GM12878 (cell line): Measurements from ENCODE around the gene STX16. TPM values are rescaled to one million over a fixed set of nuclear protein-coding genes. Genes with fewer than 3 reads are reported as not detected.

Experiments
- ATAC-seq: fragments of 200-7000 bp; cut with Tn5 transposase; 3 replicates; pipeline ENCODE4 v1.9.1; 2020; ENCODE audit warnings: mild to moderate bottlenecking, moderate library complexity
- BruUV-seq: library from RNA; stranded (reverse); fragments of 400-500 nt; replicated peaks from 2 replicates; lab custom pipeline; 2021; lab: Mats Ljungman, UMichigan
- CTCF ChIA-PET: fragments of 300-600 bp; sonication (Branson Sonifier 250); formaldehyde crosslinking; extraction: SDS; loops from one replicate; lab custom pipeline; 2021; ENCODE audit warnings: inconsistent platforms; lab: Yijun Ruan, JAX
- POLR2A ChIA-PET: fragments of 350-600 bp; formaldehyde crosslinking; extraction: SDS; loops from one replicate; lab custom pipeline; 2021; ENCODE audit warnings: inconsistent platforms; lab: Charles Lee
- RAD21 ChIA-PET: fragments of 300-600 bp; sonication (Branson Sonifier 250); formaldehyde crosslinking; loops from one replicate; lab custom pipeline; 2023; ENCODE audit warnings: antibody characterized with exemption; ENCODE audit not compliant: unreplicated experiment; lab: Charles Lee
- SMC1A ChIA-PET: fragments of 300-600 bp; sonication (Branson Sonifier 250); formaldehyde crosslinking; loops from one replicate; lab custom pipeline; 2023; ENCODE audit not compliant: unreplicated experiment, uncharacterized antibody; lab: Charles Lee
- DNase-seq: peaks from one replicate; pipeline ENCODE4 v3.0.0-alpha.2; 2011; ENCODE audit warnings: low read depth, low spot score
- FAIRE-seq: peaks from 3 replicates; lab custom pipeline; 2011; peaks lifted over from hg19 to GRCh38; lab: Jason Lieb, UNC
- H2AFZ ChIP-seq: 2 replicates; pipeline ENCODE4 v1.6.0; 2011; ENCODE audit warnings: low read depth, low read length, control low read depth; ENCODE audit not compliant: control insufficient read depth
- H3K27ac ChIP-seq: 2 replicates; pipeline ENCODE4 v1.5.1; 2011; ENCODE audit warnings: control low read depth; ENCODE audit not compliant: control insufficient read depth, insufficient read depth
- H3K27me3 ChIP-seq, 2 experiments: replicated peaks in 1 of 2; 2 replicates each; pipeline versions ENCODE4 v1.6.0 to v1.6.1; 2011; ENCODE audit warnings: low read length in 1 of 2; ENCODE audit not compliant: control insufficient read depth in 2 of 2, insufficient read depth in 2 of 2
- H3K36me3 ChIP-seq, 2 experiments: 2 replicates each; pipeline ENCODE4 v1.5.1; 2011; ENCODE audit warnings: low read length in 1 of 2; ENCODE audit not compliant: control insufficient read depth in 2 of 2, insufficient read depth in 2 of 2
- H3K4me1 ChIP-seq: 2 replicates; pipeline ENCODE4 v1.6.1; 2011; ENCODE audit warnings: mild to moderate bottlenecking, low read length, moderate library complexity, mixed read lengths; ENCODE audit not compliant: control insufficient read depth, insufficient read depth
- H3K4me2 ChIP-seq: 2 replicates; pipeline ENCODE4 v1.6.0; 2011; ENCODE audit warnings: control low read depth; ENCODE audit not compliant: control insufficient read depth, insufficient read depth
- H3K4me3 ChIP-seq: fragments of 200-600 bp; sonication (generic); 2 replicates; pipeline ENCODE4 v1.5.1; 2016
- H3K79me2 ChIP-seq: 2 replicates; pipeline ENCODE4 v1.6.0; 2011; ENCODE audit warnings: low read length; ENCODE audit not compliant: control insufficient read depth, insufficient read depth
- H3K9ac ChIP-seq: 2 replicates; pipeline ENCODE4 v1.8.0; 2011; ENCODE audit warnings: low read length, control low read depth, mixed read lengths; ENCODE audit not compliant: control insufficient read depth, insufficient read depth
- H3K9me3 ChIP-seq: replicated peaks from 3 replicates; pipeline ENCODE4 v1.5.1; 2011; ENCODE audit warnings: mild to moderate bottlenecking, low read length; ENCODE audit not compliant: control insufficient read depth, insufficient read depth
- H4K20me1 ChIP-seq: 2 replicates; pipeline ENCODE4 v1.6.0; 2011; ENCODE audit not compliant: control insufficient read depth, insufficient read depth
- ASH2L ChIP-seq: fragments of 300-600, 200-600 bp; sonication (generic); IDR thresholded peaks from 2 replicates; pipeline ENCODE4 v1.6.1; 2017; ENCODE audit warnings: low read depth, mild to moderate bottlenecking, borderline replicate concordance
- CBX3 ChIP-seq: fragments of 200-600 bp; sonication (generic); IDR thresholded peaks from 2 replicates; pipeline ENCODE4 v1.6.1; 2016; ENCODE audit warnings: low read depth, borderline replicate concordance
- CBX5 ChIP-seq: sonication (generic); IDR thresholded peaks from 2 replicates; pipeline ENCODE4 v1.6.1; 2016; ENCODE audit warnings: low read depth, moderate library complexity, mild to moderate bottlenecking, inconsistent platforms
- CREM ChIP-seq: IDR thresholded peaks from 2 replicates; pipeline ENCODE4 v1.6.1; 2014; ENCODE audit warnings: antibody characterized with exemption, low read depth
- HDAC2 ChIP-seq: fragments of 200-600 bp; sonication (generic); IDR thresholded peaks from 2 replicates; pipeline ENCODE4 v1.6.1; 2017
- HSF1 ChIP-seq: fragments of 150-350 bp; IDR thresholded peaks from 2 replicates; pipeline ENCODE4 v1.6.1; 2014; ENCODE audit warnings: mild to moderate bottlenecking, low read depth, low read length
- JUND ChIP-seq: IDR thresholded peaks from 2 replicates; pipeline ENCODE4 v1.6.1; 2012; ENCODE audit warnings: low read depth, mild to moderate bottlenecking, low read length, improper control_type of control experiment, moderate library complexity
- MEF2B ChIP-seq: fragments of 450-650 bp; IDR thresholded peaks from 2 replicates; pipeline ENCODE4 v1.6.1; 2018; ENCODE audit warnings: mild to moderate bottlenecking, moderate library complexity; ENCODE audit not compliant: partially characterized antibody, poor library complexity, severe bottlenecking
- MXI1 ChIP-seq: fragments of 150-350 bp; IDR thresholded peaks from 2 replicates; pipeline ENCODE4 v1.6.1; 2011; ENCODE audit warnings: low read depth, mild to moderate bottlenecking, inconsistent platforms, low read length, improper control_type of control experiment
- RCOR1 ChIP-seq: conservative IDR thresholded peaks from 2 replicates; pipeline ENCODE4 v1.6.1; 2012; ENCODE audit warnings: low read depth, low read length, improper control_type of control experiment
- SMAD1 ChIP-seq: fragments of 450-650 bp; IDR thresholded peaks from 2 replicates; pipeline ENCODE4 v1.6.1; 2018; ENCODE audit warnings: mild to moderate bottlenecking, low read depth; ENCODE audit not compliant: partially characterized antibody
- STAT3 ChIP-seq: IDR thresholded peaks from 2 replicates; pipeline ENCODE4 v1.6.1; 2011; ENCODE audit warnings: low read depth, low read length, improper control_type of control experiment
- SUPT20H ChIP-seq: IDR thresholded peaks from 2 replicates; pipeline ENCODE4 v1.6.1; 2011; ENCODE audit warnings: low read depth, mild to moderate bottlenecking, low read length, moderate library complexity, borderline replicate concordance; ENCODE audit not compliant: control insufficient read depth
- TCF12 ChIP-seq: IDR thresholded peaks from 2 replicates; pipeline ENCODE4 v1.6.1; 2011; ENCODE audit warnings: low read depth, mild to moderate bottlenecking, low read length
- TCF3 ChIP-seq: IDR thresholded peaks from 2 replicates; pipeline ENCODE4 v1.6.1; 2012; ENCODE audit warnings: low read depth, mild to moderate bottlenecking, low read length, borderline replicate concordance; ENCODE audit not compliant: insufficient read depth
- USF2 ChIP-seq: IDR thresholded peaks from 2 replicates; pipeline ENCODE4 v1.6.1; 2011; ENCODE audit warnings: low read depth, low read length, improper control_type of control experiment, borderline replicate concordance
- YBX1 ChIP-seq: fragments of 450-650 bp; IDR thresholded peaks from 2 replicates; pipeline ENCODE4 v1.6.1; 2016; ENCODE audit warnings: antibody characterized with exemption
- WGBS: methylation state at CpG from one replicate; pipeline ENCODE4 v1.1.6; 2016; ENCODE audit warnings: low lambda C conversion rate; ENCODE audit not compliant: insufficient replicate concordance, insufficient coverage; ENCODE audit errors: missing lambda C conversion rate; 5-methylcytosine and 5-hydroxymethylcytosine counted together
- in situ Hi-C: fragments of 300-500 bp; cut with MboI; formaldehyde crosslinking; loops from 9 replicates; pipeline ENCODE4 v1.14.3; 2018; ENCODE audit warnings: mixed read lengths
- intact Hi-C: fragments of 100-400 bp; cut with micrococcal nuclease; formaldehyde crosslinking; loops from one replicate; pipeline ENCODE4 v1.14.2; 2022; ENCODE audit not compliant: unreplicated experiment
- polyA plus RNA-seq, 11 experiments: library from polyadenylated mRNA; depleted of rRNA in 4 of 11; unstranded in 6 of 11; stranded (reverse) in 5 of 11; fragments of >200 nt; fragmentation: Nextera tagmentation in 4 of 11; fragmentation: Illumina TruSeq in 1 of 11; extraction: Ambion mirVana in 4 of 11; extraction: Trizol in 1 of 11; gene quantifications; 1 replicate in 1 of 11; 2 replicates in 10 of 11; pipeline versions ENCODE4 v1.2.1 to v1.2.3, GENCODE V29; 2011 to 2016; ENCODE audit warnings: inconsistent platforms in 2 of 11, missing spikeins in 2 of 11, low read depth in 1 of 11
- total RNA-seq, 4 experiments: library from RNA; depleted of rRNA in 3 of 4; stranded (reverse); fragments of >200 nt in 3 of 4; fragmentation: Illumina TruSeq in 1 of 4; extraction: Trizol in 1 of 4; gene quantifications; 2 replicates each; pipeline versions ENCODE4 v1.2.1 to v1.2.3, GENCODE V29; 2013 to 2021
- TF ChIP-seq, protein P1 (sequence below): IDR thresholded peaks from 2 replicates; pipeline ENCODE4 v1.6.1; 2011; ENCODE audit warnings: borderline replicate concordance, low read depth, mild to moderate bottlenecking, moderate library complexity, mixed read lengths, low read length; ENCODE audit not compliant: insufficient read depth; ENCODE audit errors: extremely low read length
- TF ChIP-seq, protein P2 (sequence below): fragments of 450-650 bp; formaldehyde crosslinking; IDR thresholded peaks from 2 replicates; pipeline ENCODE4 v1.5.0; 2022; ENCODE audit warnings: mild to moderate bottlenecking, missing genetic modification characterization

The STX16 gene
- total and polyA plus RNA-seq, 10 of the 15 experiments (the other 5 are each of a cell fraction or from before 2014, with no cell fraction given), result 6.3 to 68.4 (median 35.8) TPM

DNA sequence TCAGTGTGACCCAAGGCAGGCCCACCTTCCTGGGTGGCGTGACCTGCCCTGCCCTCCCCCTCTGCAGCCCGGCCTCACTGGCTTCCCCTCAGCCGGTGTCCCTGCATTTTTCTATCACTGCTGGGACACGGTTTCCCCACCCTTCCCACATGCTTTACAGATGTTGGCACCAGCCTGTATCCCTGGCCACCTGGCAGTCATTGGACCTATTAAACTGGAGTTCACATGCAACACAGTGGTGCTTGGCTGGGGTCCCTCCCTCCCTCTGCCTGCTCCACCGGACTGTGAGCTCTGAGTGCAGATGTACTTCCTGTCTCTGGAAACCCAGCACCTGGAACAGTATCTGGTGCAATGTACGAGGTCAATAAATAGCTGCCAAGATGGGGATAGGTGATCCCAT lies 25.5 kb upstream of the STX16 start:
- peaks cover 2 to 11% of the 10 kb centered on the region in 2 experiments for H3K27me3 ChIP-seq
- no peak overlapping the region for H3K27ac ChIP-seq
- H2AFZ ChIP-seq, result no peak overlapping the region
- H3K79me2 ChIP-seq, result no peaks in the 10 kb centered on the region
- H3K4me2 ChIP-seq, result no peak overlapping the region
- no peak for ATAC-seq
- no peak overlapping the region for H3K4me3 ChIP-seq
- H3K9me3 ChIP-seq, result no peaks in the 10 kb centered on the region
- 61% methylated on average over 6 of the region's 6 CpGs for WGBS
- BruUV-seq, result no TSS peak
- H4K20me1 ChIP-seq, result peaks cover 5% of the 10 kb centered on the region; the same call in 1 of the 2 replicates
- in situ Hi-C loops, result loop anchor here (25.0 kb wide), 1 partner anchor 163 kb away; no protein-coding TSS in a partner anchor
- intact Hi-C loops, result no loop called here
- CTCF ChIA-PET, result no interaction called here
- H3K4me1 ChIP-seq, result peaks cover 8% of the 10 kb centered on the region
- no peak for FAIRE-seq
- no peak for DNase-seq
- RAD21 ChIA-PET, result no interaction called here
- H3K9ac ChIP-seq, result no peak overlapping the region
- SMC1A ChIA-PET, result no interaction called here
- POLR2A ChIA-PET, result no interaction called here
- no peaks in the 10 kb centered on the region for H3K36me3 ChIP-seq
- TF ChIP-seq CBX3 (no peak), CREM (no peak), SMAD1 (no peak), TCF12 (no peak), MXI1 (no peak), JUND (no peak), MEF2B (no peak), ASH2L (no peak), HSF1 (no peak), TCF3 (no peak), CBX5 (no peak), USF2 (no peak), SUPT20H (no peak), STAT3 (no peak), RCOR1 (no peak), HDAC2 (no peak), YBX1 (no peak)
- TF ChIP-seq, protein P1, sequence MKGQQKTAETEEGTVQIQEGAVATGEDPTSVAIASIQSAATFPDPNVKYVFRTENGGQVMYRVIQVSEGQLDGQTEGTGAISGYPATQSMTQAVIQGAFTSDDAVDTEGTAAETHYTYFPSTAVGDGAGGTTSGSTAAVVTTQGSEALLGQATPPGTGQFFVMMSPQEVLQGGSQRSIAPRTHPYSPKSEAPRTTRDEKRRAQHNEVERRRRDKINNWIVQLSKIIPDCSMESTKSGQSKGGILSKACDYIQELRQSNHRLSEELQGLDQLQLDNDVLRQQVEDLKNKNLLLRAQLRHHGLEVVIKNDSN, result no peak
- TF ChIP-seq, protein P2, sequence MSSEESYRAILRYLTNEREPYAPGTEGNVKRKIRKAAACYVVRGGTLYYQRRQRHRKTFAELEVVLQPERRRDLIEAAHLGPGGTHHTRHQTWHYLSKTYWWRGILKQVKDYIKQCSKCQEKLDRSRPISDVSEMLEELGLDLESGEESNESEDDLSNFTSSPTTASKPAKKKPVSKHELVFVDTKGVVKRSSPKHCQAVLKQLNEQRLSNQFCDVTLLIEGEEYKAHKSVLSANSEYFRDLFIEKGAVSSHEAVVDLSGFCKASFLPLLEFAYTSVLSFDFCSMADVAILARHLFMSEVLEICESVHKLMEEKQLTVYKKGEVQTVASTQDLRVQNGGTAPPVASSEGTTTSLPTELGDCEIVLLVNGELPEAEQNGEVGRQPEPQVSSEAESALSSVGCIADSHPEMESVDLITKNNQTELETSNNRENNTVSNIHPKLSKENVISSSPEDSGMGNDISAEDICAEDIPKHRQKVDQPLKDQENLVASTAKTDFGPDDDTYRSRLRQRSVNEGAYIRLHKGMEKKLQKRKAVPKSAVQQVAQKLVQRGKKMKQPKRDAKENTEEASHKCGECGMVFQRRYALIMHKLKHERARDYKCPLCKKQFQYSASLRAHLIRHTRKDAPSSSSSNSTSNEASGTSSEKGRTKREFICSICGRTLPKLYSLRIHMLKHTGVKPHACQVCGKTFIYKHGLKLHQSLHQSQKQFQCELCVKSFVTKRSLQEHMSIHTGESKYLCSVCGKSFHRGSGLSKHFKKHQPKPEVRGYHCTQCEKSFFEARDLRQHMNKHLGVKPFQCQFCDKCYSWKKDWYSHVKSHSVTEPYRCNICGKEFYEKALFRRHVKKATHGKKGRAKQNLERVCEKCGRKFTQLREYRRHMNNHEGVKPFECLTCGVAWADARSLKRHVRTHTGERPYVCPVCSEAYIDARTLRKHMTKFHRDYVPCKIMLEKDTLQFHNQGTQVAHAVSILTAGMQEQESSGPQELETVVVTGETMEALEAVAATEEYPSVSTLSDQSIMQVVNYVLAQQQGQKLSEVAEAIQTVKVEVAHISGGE (CRISPR knock-in tag), result no peak
